SK-N-SH treated with all-trans-retinoic acid at 6 μM for 48 hours (cell line): ENCODE data around the gene RASD2.

ENCODE experiments used
- CSDC2 ChIP-seq: fragments of 250-450 bp; sonication (Bioruptor Pico); IDR thresholded peaks from 2 replicates; pipeline ENCODE4 v1.5.0; 2020; ENCODE audit warnings: mild to moderate bottlenecking, moderate library complexity
- GLIS3 ChIP-seq: fragments of 250-450 bp; sonication (Bioruptor Pico); IDR thresholded peaks from 2 replicates; pipeline ENCODE4 v1.5.0; 2020; ENCODE audit warnings: mild to moderate bottlenecking, moderate library complexity
- PATZ1 ChIP-seq: fragments of 250-450 bp; sonication (Bioruptor Pico); IDR thresholded peaks from 2 replicates; pipeline ENCODE4 v1.8.0; 2020; ENCODE audit warnings: mild to moderate bottlenecking, moderate library complexity, borderline replicate concordance
- PPARA ChIP-seq: fragments of 250-450 bp; sonication (Bioruptor Pico); IDR thresholded peaks from 2 replicates; pipeline ENCODE4 v1.5.0; 2020; ENCODE audit warnings: mild to moderate bottlenecking, borderline replicate concordance
- RARB ChIP-seq: fragments of 250-450 bp; sonication (Bioruptor Pico); IDR thresholded peaks from 2 replicates; pipeline ENCODE4 v1.8.0; 2021; ENCODE audit warnings: mild to moderate bottlenecking, moderate library complexity
- TCF4 ChIP-seq: fragments of 250-450 bp; sonication (Bioruptor Pico); IDR thresholded peaks from 2 replicates; pipeline ENCODE4 v1.8.0; 2021; ENCODE audit warnings: mild to moderate bottlenecking, moderate library complexity, borderline replicate concordance
- TOX ChIP-seq: fragments of 250-450 bp; sonication (Bioruptor Pico); IDR thresholded peaks from 2 replicates; pipeline ENCODE4 v1.8.0; 2021; ENCODE audit warnings: mild to moderate bottlenecking, moderate library complexity, borderline replicate concordance
- ZNF70 ChIP-seq: fragments of 450-650 bp; formaldehyde crosslinking; IDR thresholded peaks from 2 replicates; pipeline ENCODE4 v1.5.0; 2020; ENCODE audit warnings: mild to moderate bottlenecking, moderate library complexity

GRCh38 chr22:35509451-35509850 is 31.2 kb upstream of the RASD2 start:
- TF ChIP-seq TOX (CRISPR knock-in tag) (no peak), GLIS3 (CRISPR knock-in tag) (no peak), RARB (CRISPR knock-in tag) (no peak), PATZ1 (CRISPR knock-in tag) (no peak), CSDC2 (CRISPR knock-in tag) (no peak), ZNF70 (CRISPR knock-in tag) (no peak), TCF4 (no peak), PPARA (no peak)
